GM19193 (cell line): ENCODE results near the gene C17orf75.

Experiments
- POLR2A ChIP-seq: IDR thresholded peaks from 4 replicates; pipeline ENCODE4 v1.6.1; 2011; ENCODE audit not compliant: insufficient read depth, insufficient read length; ENCODE audit errors: extremely low read depth

Gene C17orf75

GRCh38 chr17:32341857-32342602 is at the start of gene C17orf75:
C17orf75 (minus strand) TSS chr17:32342173; CDS start chr17:32342139, 34 bp downstream.
- TF ChIP-seq POLR2A, result peak; percentile 84

- TF ChIP-seq POLR2A, result no peak
Measured at GRCh38 chr17:32388613-32389459, 46.9 kb upstream of the C17orf75 start.

GRCh38 chr17:32386844-32387243 is 44.9 kb upstream of the C17orf75 start:
- TF ChIP-seq POLR2A, result no peak

- no peak for TF ChIP-seq POLR2A
Measured at GRCh38 chr17:32385971-32386370, 44.0 kb upstream of the C17orf75 start.

GRCh38 chr17:32385121-32385520 is 43.1 kb upstream of the C17orf75 start:
- TF ChIP-seq POLR2A, result no peak

GRCh38 chr17:32383926-32384434 is 42.0 kb upstream of the C17orf75 start:
- no peak for TF ChIP-seq POLR2A

GRCh38 chr17:32382526-32383223 is 40.7 kb upstream of the C17orf75 start:
- no peak for TF ChIP-seq POLR2A

- TF ChIP-seq POLR2A, result no peak
Measured at GRCh38 chr17:32370426-32370825, 28.5 kb upstream of the C17orf75 start.

- no peak for TF ChIP-seq POLR2A
Measured at GRCh38 chr17:32361270-32361669, 19.3 kb upstream of the C17orf75 start.

GRCh38 chr17:32357615-32358014 is 15.6 kb upstream of the C17orf75 start:
- no peak for TF ChIP-seq POLR2A

GRCh38 chr17:32356750-32357149 is 14.8 kb upstream of the C17orf75 start:
- no peak for TF ChIP-seq POLR2A

- TF ChIP-seq POLR2A, result no peak
Measured at GRCh38 chr17:32356378-32356743, 14.4 kb upstream of the C17orf75 start.

GRCh38 chr17:32355649-32356377 is 13.8 kb upstream of the C17orf75 start:
- TF ChIP-seq POLR2A, result no peak

GRCh38 chr17:32350666-32351418 is 8.9 kb upstream of the C17orf75 start:
- TF ChIP-seq POLR2A, result no peak

- peak; percentile 92 for TF ChIP-seq POLR2A
Measured at GRCh38 chr17:32349854-32350665, 8.1 kb upstream of the C17orf75 start, which contains the start of gene ZNF207. ZNF207 (plus strand) TSS chr17:32350157; CDS start chr17:32350286, 129 bp downstream.
